Measurements from ENCODE around the gene OVOL2. TPM values are rescaled to one million over a fixed set of nuclear protein-coding genes. Genes with fewer than 3 reads are reported as not detected.

OVOL2 gene
- total and polyA plus RNA-seq, 10 of the 15 experiments (the other 5 are each of a cell fraction or from before 2014, with no cell fraction given): not detected

DNA sequence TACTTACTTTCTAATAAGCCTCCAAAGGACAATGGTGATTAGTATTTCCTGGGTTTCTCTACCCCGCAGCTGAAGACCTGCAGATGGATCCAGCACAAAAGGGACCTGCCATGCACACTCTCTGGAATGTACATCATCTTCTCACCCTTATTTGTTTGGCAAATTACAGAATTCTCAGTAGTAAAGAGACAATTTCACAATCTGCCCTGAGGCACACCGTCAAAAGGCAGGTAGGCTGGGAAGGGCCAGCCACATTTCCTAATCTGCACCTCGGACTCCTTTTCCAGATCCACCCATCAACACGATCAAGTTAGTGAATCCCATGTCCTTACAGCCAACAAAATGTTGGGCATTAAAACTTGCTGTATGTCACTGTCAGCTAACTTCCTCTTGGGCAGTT lies 4.9 kb downstream of the OVOL2 start:
- Histone ChIP-seq H3K9ac (ENCODE audit: control insufficient read depth, insufficient read depth, low read length) (no peak overlapping the region), H3K9me3 (replicated peaks; ENCODE audit: control insufficient read depth, insufficient read depth, low read length) (no peaks in the 10 kb centered on the region), H3K4me1 (ENCODE audit: control insufficient read depth, insufficient read depth, low read length) (no peaks in the 10 kb centered on the region), H3K4me3 (no peak overlapping the region), H3K36me3 (ENCODE audit: control insufficient read depth in 2 of 2, insufficient read depth in 2 of 2, low read length in 1 of 2) (no peaks in the 10 kb centered on the region), H2AFZ (ENCODE audit: control insufficient read depth, low read depth, low read length) (no peak overlapping the region), H3K79me2 (ENCODE audit: control insufficient read depth, insufficient read depth, low read length) (no peaks in the 10 kb centered on the region), H3K4me2 (ENCODE audit: control insufficient read depth, insufficient read depth) (no peak overlapping the region), H4K20me1 (ENCODE audit: control insufficient read depth, insufficient read depth) (no peaks in the 10 kb centered on the region), H3K27ac (ENCODE audit: control insufficient read depth, insufficient read depth) (no peak overlapping the region), H3K27me3 (replicated peaks in 1 of 2; ENCODE audit: control insufficient read depth in 2 of 2, insufficient read depth in 2 of 2, low read length in 1 of 2) (peaks cover 12 to 15% of the 10 kb centered on the region in 2 experiments)
- WGBS (ENCODE audit: insufficient coverage, insufficient replicate concordance, low lambda C conversion rate, missing lambda C conversion rate): 5% methylated on average over 4 of the region's 4 CpGs
- ATAC-seq (no peak), FAIRE-seq (no peak), DNase-seq (ENCODE audit: low read depth, low spot score) (no peak)
- ChIA-PET SMC1A (ENCODE audit: uncharacterized antibody, unreplicated experiment) (interaction anchor here (0.6 kb wide), 1 partner anchor 1233 kb away, joined by 3 read pairs; no protein-coding TSS in a partner anchor), RAD21 (ENCODE audit: unreplicated experiment) (no interaction called here), CTCF (no interaction called here), POLR2A (no interaction called here)
- intact Hi-C loops (cut with micrococcal nuclease; ENCODE audit: unreplicated experiment) (no loop called here), in situ Hi-C loops (cut with MboI) (no loop called here)
- BruUV-seq (replicated peaks): no TSS peak
- TF ChIP-seq ETV6 (conservative IDR thresholded peaks at IDR 0.05 in 1 of 2, IDR thresholded peaks at IDR 0.05 in 1 of 2; ENCODE audit: borderline replicate concordance in 1 of 2, low read depth in 1 of 2): no peak
- TF ChIP-seq CREM (IDR thresholded peaks at IDR 0.05; ENCODE audit: low read depth): no peak
- no peak for TF ChIP-seq MYC (IDR thresholded peaks at IDR 0.05; ENCODE audit: insufficient read depth, insufficient read length, insufficient replicate concordance, low read length, severe bottlenecking)
- no peak for TF ChIP-seq ZNF24 (IDR thresholded peaks at IDR 0.05)

GRCh38 chr20:18050628-18051027 lies 7.1 kb downstream of the OVOL2 start:
- H3K4me1 ChIP-seq (ENCODE audit: control insufficient read depth, insufficient read depth, low read length): no peaks in the 10 kb centered on the region
- H3K9ac ChIP-seq (ENCODE audit: control insufficient read depth, insufficient read depth, low read length): no peak overlapping the region
- H3K27me3 ChIP-seq (replicated peaks in 1 of 2; ENCODE audit: control insufficient read depth in 2 of 2, insufficient read depth in 2 of 2, low read length in 1 of 2): peaks cover 6 to 7% of the 10 kb centered on the region in 2 experiments
- ChIA-PET SMC1A (ENCODE audit: uncharacterized antibody, unreplicated experiment) (no interaction called here), RAD21 (ENCODE audit: unreplicated experiment) (no interaction called here), CTCF (no interaction called here), POLR2A (interaction anchor here (0.6 kb wide), 1 partner anchor 1743 kb away, joined by 3 read pairs; no protein-coding TSS in a partner anchor)
- no peaks in the 10 kb centered on the region for H3K36me3 ChIP-seq (ENCODE audit: control insufficient read depth in 2 of 2, insufficient read depth in 2 of 2, low read length in 1 of 2)
- no peaks in the 10 kb centered on the region for H3K79me2 ChIP-seq (ENCODE audit: control insufficient read depth, insufficient read depth, low read length)
- H3K4me3 ChIP-seq: no peak overlapping the region
- no peak overlapping the region for H2AFZ ChIP-seq (ENCODE audit: control insufficient read depth, low read depth, low read length)
- no peak overlapping the region for H3K27ac ChIP-seq (ENCODE audit: control insufficient read depth, insufficient read depth)
- H4K20me1 ChIP-seq (ENCODE audit: control insufficient read depth, insufficient read depth): no peaks in the 10 kb centered on the region
- intact Hi-C loops (cut with micrococcal nuclease; ENCODE audit: unreplicated experiment) (no loop called here), in situ Hi-C loops (cut with MboI) (no loop called here)
- WGBS (ENCODE audit: insufficient coverage, insufficient replicate concordance, low lambda C conversion rate, missing lambda C conversion rate): 0% methylated on average over 1 of the region's 1 CpG
- ATAC-seq: no peak
- DNase-seq (ENCODE audit: low read depth, low spot score): no peak
- no peaks in the 10 kb centered on the region for H3K9me3 ChIP-seq (replicated peaks; ENCODE audit: control insufficient read depth, insufficient read depth, low read length)
- BruUV-seq (replicated peaks): no TSS peak
- no peak for FAIRE-seq
- H3K4me2 ChIP-seq (ENCODE audit: control insufficient read depth, insufficient read depth): no peak overlapping the region
- no peak for TF ChIP-seq GATAD2B (conservative IDR thresholded peaks at IDR 0.05; ENCODE audit: low read depth)
- TF ChIP-seq CEBPZ (IDR thresholded peaks at IDR 0.05; ENCODE audit: low read depth, low read length): no peak
- no peak for TF ChIP-seq MXI1 (IDR thresholded peaks at IDR 0.05; ENCODE audit: low read depth, low read length)
- no peak for TF ChIP-seq NR2C2 (IDR thresholded peaks at IDR 0.05; ENCODE audit: borderline replicate concordance, control insufficient read depth, insufficient read length, low read depth)
- no peak for TF ChIP-seq KLF5 (IDR thresholded peaks at IDR 0.05; ENCODE audit: partially characterized antibody)
- TF ChIP-seq YBX1 (IDR thresholded peaks at IDR 0.05): no peak
- TF ChIP-seq CHD4 (IDR thresholded peaks at IDR 0.05): no peak
- no peak for TF ChIP-seq SMC3 (IDR thresholded peaks at IDR 0.05; ENCODE audit: borderline replicate concordance, low read length)
- no peak for TF ChIP-seq SIN3A (IDR thresholded peaks at IDR 0.05; ENCODE audit: low read depth, low read length)
- TF ChIP-seq ATF2 (IDR thresholded peaks at IDR 0.05; ENCODE audit: low read length): no peak
